Mucosa of stomach (tissue), 1 donor: Measurements from ENCODE around the gene IGSF9B.

Source experiments
- H3K27me3 ChIP-seq: one replicate; pipeline ENCODE4 v1.7.0; 2013; ENCODE audit warnings: mild to moderate bottlenecking, low read length; ENCODE audit not compliant: control insufficient read depth, insufficient read depth
- H3K36me3 ChIP-seq: one replicate; pipeline ENCODE4 v1.7.0; 2013; ENCODE audit warnings: low read length; ENCODE audit not compliant: control insufficient read depth, insufficient read depth
- H3K4me1 ChIP-seq: one replicate; pipeline ENCODE4 v1.7.0; 2013; ENCODE audit warnings: mild to moderate bottlenecking, low read length; ENCODE audit not compliant: control insufficient read depth, insufficient read depth
- H3K4me3 ChIP-seq: one replicate; pipeline ENCODE4 v1.7.0; 2013; ENCODE audit warnings: low read length
- H3K9ac ChIP-seq: one replicate; pipeline ENCODE4 v1.7.0; 2013; ENCODE audit warnings: mild to moderate bottlenecking, low read length, moderate library complexity
- H3K9me3 ChIP-seq: one replicate; pipeline ENCODE4 v1.7.0; 2013; ENCODE audit warnings: mild to moderate bottlenecking, low read length, moderate library complexity; ENCODE audit not compliant: control insufficient read depth
- donor health status: Pancreatic carcinoma.

Gene IGSF9B

GRCh38 chr11:133865466-133865865, 91.3 kb downstream of the IGSF9B start:
- no peaks in the 10 kb centered on the region for H3K27me3 ChIP-seq
- H3K36me3 ChIP-seq: no peaks in the 10 kb centered on the region
- H3K4me1 ChIP-seq: no peaks in the 10 kb centered on the region
- H3K4me3 ChIP-seq: no peak overlapping the region
- H3K9me3 ChIP-seq: no peaks in the 10 kb centered on the region
- H3K9ac ChIP-seq: no peak overlapping the region

- Histone ChIP-seq H3K36me3 (no peaks in the 10 kb centered on the region), H3K9ac (no peak overlapping the region), H3K4me1 (no peaks in the 10 kb centered on the region), H3K4me3 (no peak overlapping the region), H3K9me3 (no peaks in the 10 kb centered on the region), H3K27me3 (no peaks in the 10 kb centered on the region)
Observed at GRCh38 chr11:133864756-133865155, 92.0 kb downstream of the IGSF9B start.

DNA sequence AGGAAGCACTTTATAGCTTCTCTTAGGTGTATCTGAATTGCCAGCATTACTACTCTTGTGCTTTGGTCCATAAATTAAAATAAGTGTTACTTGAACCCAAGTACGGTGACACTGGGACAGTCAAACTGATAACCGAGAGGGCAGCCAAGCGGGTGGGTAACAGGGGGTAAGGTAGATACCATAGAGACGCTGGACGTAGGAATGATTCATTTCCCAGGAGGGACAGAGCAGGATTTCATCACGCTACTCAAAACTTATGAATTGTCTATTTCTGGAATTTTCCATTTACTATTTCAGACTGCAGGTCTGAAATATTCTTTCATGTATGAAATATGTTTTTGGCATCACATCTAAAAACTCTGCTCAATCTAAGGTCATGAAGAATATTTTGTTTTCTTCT, 96.6 kb downstream of the IGSF9B start:
- H3K4me1 ChIP-seq: no peaks in the 10 kb centered on the region
- H3K9ac ChIP-seq: no peak overlapping the region
- no peaks in the 10 kb centered on the region for H3K27me3 ChIP-seq
- H3K9me3 ChIP-seq: no peaks in the 10 kb centered on the region
- H3K4me3 ChIP-seq: no peak overlapping the region
- no peaks in the 10 kb centered on the region for H3K36me3 ChIP-seq
